HL-60 (cell line): ENCODE data around the gene ANKUB1.
A peak's percentile ranks its signal among the peaks of the same experiment; 100 is the strongest.

ENCODE experiments used
- DNase-seq, 2 experiments: peaks; one replicate each; pipeline ENCODE4 v3.0.0-alpha.2; 2010 to 2020; ENCODE audit warnings: low read depth in 1 of 2, low spot score in 1 of 2
- H3K27ac ChIP-seq: fragments of 250-450 bp; sonication (Bioruptor Pico); replicated peaks from 2 replicates; pipeline ENCODE4 v1.5.1; 2020; ENCODE audit warnings: mild to moderate bottlenecking, moderate library complexity
- H3K27me3 ChIP-seq: fragments of 250-450 bp; sonication (Bioruptor Pico); 2 replicates; pipeline ENCODE4 v1.5.1; 2021; ENCODE audit warnings: mild to moderate bottlenecking, moderate library complexity; ENCODE audit not compliant: insufficient read depth, poor library complexity, severe bottlenecking
- H3K4me3 ChIP-seq: replicated peaks from 2 replicates; pipeline ENCODE4 v1.5.1; 2011; ENCODE audit warnings: mild to moderate bottlenecking, control low read depth, low read length; ENCODE audit not compliant: insufficient read depth
- CTCF ChIP-seq: IDR thresholded peaks from one replicate; pipeline ENCODE4 v1.5.1; 2011; ENCODE audit warnings: low read length, control low read depth, inconsistent platforms; ENCODE audit not compliant: insufficient read depth
- GABPA ChIP-seq: IDR thresholded peaks from 2 replicates; pipeline ENCODE4 v1.6.1; 2012; ENCODE audit warnings: low read depth
- POLR2AphosphoS5 ChIP-seq: IDR thresholded peaks from 2 replicates; pipeline ENCODE4 v1.6.1; 2012; ENCODE audit warnings: low read depth
- SPI1 ChIP-seq: IDR thresholded peaks from 2 replicates; pipeline ENCODE4 v1.6.1; 2012; ENCODE audit warnings: low read depth, mild to moderate bottlenecking, borderline replicate concordance
- TF ChIP-seq, protein P1 (sequence below): IDR thresholded peaks from 2 replicates; pipeline ENCODE4 v1.6.1; 2012; ENCODE audit warnings: low read depth; ENCODE audit not compliant: insufficient replicate concordance

Gene ANKUB1

DNA sequence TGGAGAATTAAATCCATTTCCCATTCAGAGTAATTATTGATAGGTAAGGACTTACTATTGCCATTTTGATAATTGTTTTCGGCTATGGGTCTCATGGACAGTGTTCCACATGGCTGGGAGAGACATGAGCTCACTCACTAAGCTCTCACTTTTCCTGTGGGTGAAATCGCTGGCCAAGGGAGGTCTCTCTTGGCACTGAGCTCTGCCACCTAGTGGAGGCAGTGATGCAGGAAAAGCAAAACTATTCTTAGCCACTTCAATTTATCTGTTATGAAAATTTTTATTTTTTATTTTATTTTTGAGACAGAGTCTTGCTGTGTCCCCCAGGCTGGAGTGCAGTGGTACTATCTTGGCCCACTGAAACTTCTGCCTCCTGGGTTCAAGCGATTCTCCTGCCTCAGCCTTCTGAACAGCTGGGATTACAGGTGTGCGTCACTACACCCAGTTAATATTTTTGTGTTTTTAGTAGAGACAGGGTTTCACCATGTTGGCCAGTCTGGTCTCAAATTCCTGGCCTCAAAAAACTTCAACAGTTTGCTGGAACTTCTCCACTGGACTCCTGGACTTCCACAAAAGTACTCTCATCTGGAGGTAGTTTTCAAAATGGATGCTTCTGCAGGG, 16.0 kb upstream of the ANKUB1 start:
- peak in 1 of 2 experiments; percentile 69 for DNase-seq
- no peaks in the 10 kb centered on the region for H3K27me3 ChIP-seq
- H3K27ac ChIP-seq: no peak overlapping the region
- TF ChIP-seq CTCF (peak; percentile 87), POLR2AphosphoS5 (no peak)
- TF ChIP-seq, protein P1, sequence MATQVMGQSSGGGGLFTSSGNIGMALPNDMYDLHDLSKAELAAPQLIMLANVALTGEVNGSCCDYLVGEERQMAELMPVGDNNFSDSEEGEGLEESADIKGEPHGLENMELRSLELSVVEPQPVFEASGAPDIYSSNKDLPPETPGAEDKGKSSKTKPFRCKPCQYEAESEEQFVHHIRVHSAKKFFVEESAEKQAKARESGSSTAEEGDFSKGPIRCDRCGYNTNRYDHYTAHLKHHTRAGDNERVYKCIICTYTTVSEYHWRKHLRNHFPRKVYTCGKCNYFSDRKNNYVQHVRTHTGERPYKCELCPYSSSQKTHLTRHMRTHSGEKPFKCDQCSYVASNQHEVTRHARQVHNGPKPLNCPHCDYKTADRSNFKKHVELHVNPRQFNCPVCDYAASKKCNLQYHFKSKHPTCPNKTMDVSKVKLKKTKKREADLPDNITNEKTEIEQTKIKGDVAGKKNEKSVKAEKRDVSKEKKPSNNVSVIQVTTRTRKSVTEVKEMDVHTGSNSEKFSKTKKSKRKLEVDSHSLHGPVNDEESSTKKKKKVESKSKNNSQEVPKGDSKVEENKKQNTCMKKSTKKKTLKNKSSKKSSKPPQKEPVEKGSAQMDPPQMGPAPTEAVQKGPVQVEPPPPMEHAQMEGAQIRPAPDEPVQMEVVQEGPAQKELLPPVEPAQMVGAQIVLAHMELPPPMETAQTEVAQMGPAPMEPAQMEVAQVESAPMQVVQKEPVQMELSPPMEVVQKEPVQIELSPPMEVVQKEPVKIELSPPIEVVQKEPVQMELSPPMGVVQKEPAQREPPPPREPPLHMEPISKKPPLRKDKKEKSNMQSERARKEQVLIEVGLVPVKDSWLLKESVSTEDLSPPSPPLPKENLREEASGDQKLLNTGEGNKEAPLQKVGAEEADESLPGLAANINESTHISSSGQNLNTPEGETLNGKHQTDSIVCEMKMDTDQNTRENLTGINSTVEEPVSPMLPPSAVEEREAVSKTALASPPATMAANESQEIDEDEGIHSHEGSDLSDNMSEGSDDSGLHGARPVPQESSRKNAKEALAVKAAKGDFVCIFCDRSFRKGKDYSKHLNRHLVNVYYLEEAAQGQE: no peak
- no peak overlapping the region for H3K4me3 ChIP-seq

DNA sequence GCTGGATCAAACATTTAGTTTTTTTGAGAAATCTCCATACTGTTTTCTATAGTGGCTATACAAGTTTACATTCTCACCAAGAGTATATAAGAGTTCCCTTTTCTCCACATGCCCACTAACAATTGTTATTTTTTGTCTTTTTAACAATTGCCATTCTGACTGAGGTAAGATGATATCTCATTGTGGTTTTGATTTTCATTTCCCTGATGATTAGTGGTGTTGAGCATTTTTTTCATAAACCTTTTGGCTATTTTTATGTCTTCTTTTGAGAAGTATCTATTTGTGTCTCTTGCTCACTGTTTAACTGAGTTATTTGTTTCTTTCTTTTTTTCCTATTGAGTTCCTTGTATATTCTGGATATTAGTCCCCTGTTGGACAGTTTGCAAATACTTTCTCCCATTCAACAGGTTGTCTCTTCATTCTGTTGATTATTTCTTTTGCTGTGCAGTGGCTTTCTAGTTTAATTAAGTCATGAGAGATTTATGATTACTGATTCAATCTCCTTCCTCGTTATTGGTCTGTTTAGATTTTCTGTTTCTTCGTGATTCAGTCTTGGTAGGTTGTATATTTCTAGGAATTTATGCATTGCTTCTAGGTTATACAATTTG, 13.9 kb upstream of the ANKUB1 start:
- TF ChIP-seq, protein P1: no peak
- TF ChIP-seq SPI1 (no peak), CTCF (no peak), POLR2AphosphoS5 (no peak), GABPA (no peak)
- DNase-seq: no peak
- Histone ChIP-seq H3K27ac (no peak overlapping the region), H3K4me3 (no peak overlapping the region), H3K27me3 (no peaks in the 10 kb centered on the region)

- Histone ChIP-seq H3K27ac (no peak overlapping the region), H3K27me3 (no peaks in the 10 kb centered on the region), H3K4me3 (no peak overlapping the region)
- DNase-seq: no peak
- TF ChIP-seq, protein P1: no peak
- TF ChIP-seq CTCF: no peak
- TF ChIP-seq SPI1: no peak
- TF ChIP-seq POLR2AphosphoS5: no peak
- no peak for TF ChIP-seq GABPA
Measured at GRCh38 chr3:149801639-149802038, 9.3 kb upstream of the ANKUB1 start.
